ENCODE measurements around the gene UPK2.

UPK2 gene

DNA sequence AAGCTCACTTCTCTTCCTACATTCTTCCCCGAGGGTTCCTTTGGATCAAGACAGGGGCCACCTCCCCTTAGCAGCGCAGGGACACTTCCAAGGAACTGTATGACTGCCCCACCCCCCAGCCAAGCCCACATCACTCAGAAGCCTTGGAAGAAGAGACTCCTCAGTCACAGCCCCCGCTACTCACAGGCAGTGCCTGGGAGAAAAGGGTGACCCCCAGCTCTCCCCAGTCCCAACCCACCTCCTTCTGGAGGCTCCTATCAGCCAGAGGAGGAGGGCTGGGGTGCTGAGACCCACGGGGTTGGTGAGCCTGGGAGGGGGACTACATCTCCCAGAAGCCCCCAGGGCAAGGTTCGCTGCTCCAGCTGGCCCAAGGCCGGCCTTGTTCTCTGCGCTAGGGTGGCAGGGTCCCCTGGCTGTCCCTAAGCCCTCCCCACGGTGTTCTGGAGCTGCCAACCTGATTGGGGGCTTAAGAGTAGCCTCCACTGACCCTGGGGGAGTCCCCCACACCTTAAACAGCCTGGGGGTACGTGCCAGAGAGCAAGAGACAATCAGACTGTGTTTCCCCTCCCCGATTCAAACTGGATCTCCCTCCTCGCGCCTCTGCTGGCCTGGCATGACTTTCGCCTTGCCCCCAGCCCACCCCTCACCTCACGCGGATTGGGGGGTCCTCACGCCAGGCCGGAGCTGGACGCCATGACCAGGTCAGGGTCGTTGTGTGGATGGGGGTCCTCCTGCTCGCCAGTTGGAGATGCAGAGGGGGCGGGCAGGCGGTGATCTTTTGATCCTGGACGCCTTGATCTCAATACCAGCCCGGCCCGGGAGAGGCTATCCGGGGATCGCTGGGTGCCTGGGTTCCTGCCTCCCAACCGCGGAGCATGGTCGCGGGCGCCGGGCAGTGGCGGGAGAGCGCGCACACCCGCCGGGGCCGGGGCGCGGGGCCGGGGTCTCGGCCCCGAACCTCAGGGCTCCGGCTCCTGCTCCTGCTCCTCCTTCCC, 31.2 kb upstream of the UPK2 start:
- peaks cover 74% of the 10 kb centered on the region for H3K4me1 Mint-ChIP-seq
- no peak for ATAC-seq

DNA sequence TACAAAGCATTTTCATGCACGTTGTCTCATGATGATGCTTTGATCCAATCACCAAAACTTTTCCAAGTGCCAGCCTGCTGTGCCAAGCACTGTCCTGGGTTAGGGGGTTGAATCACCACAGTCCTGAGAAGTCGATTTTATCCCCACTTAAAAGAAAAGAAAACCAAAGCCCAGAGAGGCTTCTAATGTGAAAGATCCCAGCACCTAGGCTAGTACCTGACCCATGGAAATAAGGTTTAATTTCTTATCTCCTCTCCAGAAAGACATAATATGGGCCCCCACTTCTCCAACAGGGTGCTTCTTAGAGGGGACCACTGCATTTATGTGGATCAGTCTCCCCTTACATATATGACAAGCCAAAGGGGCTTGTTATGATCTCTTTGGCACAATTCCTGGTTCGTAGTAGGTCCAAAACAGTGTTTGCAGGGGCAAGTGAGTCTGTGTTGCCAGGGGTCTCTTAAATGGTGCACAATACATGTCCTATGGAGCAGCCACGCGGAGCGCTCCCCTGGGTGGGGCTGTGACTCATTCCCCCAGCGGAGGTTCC, 28.5 kb upstream of the UPK2 start:
- Mint-ChIP-seq H3K4me3 (peak overlapping the region; percentile 94 to 95), H3K9me3 (no peaks in the 10 kb centered on the region), H3K27me3 (no peaks in the 10 kb centered on the region), H3K4me1 (peaks cover 61% of the 10 kb centered on the region), H3K27ac (peak overlapping the region in 1 of 2 donors; percentile 97)
- ATAC-seq (no peak), DNase-seq (no peak)

More for the DNA sequence above, 31.2 kb upstream of the UPK2 start:
- peak; percentile 63 to 66 for DNase-seq
- no peaks in the 10 kb centered on the region for H3K9me3 Mint-ChIP-seq
- H3K27me3 Mint-ChIP-seq = no peaks in the 10 kb centered on the region
- peak overlapping the region; percentile 84 to 89 for H3K4me3 Mint-ChIP-seq
- H3K27ac Mint-ChIP-seq = peak overlapping the region; percentile 82 to 93

DNA sequence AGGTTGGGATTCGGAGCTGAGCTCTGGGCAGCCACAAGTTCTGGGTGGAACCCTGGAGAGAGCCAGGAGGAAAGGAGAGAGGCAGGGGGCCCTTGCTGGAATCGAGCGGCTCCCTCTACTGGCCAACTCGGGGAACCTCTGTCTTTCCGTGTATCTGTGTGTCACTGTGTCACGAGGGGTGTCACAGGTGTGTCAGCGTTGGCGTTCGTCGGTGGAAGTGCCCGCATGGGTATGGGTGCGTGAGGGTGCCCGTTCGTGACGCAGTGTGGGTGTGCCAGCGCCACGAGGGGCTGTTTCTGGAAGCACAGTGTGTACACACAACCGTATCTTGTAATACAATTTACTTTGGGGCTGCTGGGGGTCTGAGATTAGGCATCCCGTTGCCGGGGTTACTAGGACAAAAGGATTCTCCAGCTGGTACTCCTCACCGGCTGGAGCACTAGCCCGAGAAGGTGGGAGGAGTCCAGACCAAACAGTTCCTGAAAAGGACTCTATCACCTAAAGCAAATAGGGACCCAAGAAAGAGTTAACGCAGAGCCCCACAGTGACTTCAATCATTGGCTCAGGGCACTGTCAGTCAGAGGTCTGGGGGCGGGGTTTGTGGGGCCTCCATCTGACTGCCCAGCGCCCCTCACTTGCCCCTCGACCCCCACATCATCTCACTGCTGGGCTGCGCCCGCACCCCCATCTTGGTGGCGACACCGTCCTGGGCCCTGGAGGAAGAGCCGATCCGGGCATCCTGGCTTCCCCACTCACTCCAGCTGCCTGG, 27.8 kb upstream of the UPK2 start:
- Mint-ChIP-seq H3K4me1 (peaks cover 54% of the 10 kb centered on the region), H3K27me3 (no peaks in the 10 kb centered on the region), H3K27ac (peak overlapping the region; percentile 97 to 98), H3K4me3 (peak overlapping the region; percentile 94 to 95), H3K9me3 (no peaks in the 10 kb centered on the region)
- ATAC-seq (peak; percentile 67), DNase-seq (peak; percentile 93 to 97)

DNA sequence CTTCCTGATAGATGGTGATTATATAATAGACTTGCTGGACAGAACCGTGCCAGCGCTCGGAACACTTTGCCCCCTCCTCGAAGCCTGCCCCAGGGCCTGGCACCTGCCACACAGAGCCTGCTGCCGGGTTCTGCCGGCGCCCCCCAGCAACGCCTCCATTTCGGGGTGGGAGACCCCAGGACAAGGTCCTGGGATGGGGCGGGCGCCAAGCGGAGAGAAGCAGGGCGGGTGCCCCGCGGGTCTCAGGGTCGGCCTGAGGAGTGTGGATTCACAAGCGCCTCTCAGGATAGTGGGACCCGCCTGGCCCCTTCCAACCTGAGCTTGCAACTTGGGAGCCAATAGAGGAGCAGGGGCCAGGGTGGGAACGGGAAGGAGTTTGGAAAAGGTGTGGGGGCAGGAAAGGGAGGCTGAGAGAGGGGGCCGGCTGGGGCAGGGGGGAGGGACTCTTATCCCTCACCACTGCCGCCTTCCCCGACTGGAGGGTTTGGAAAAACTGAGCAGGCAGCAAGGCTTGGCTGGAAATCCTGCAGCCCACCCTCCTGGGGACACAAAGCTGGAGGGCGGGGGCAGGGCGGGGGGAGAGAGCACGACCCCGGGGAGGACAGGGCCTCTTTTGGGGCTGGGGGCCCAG, 27.1 kb upstream of the UPK2 start:
- no peaks in the 10 kb centered on the region for H3K9me3 Mint-ChIP-seq
- H3K4me1 Mint-ChIP-seq = peaks cover 47% of the 10 kb centered on the region
- peak overlapping the region; percentile 94 to 95 for H3K4me3 Mint-ChIP-seq
- no peaks in the 10 kb centered on the region for H3K27me3 Mint-ChIP-seq
- peak overlapping the region; percentile 97 to 98 for H3K27ac Mint-ChIP-seq
- ATAC-seq (peak; percentile 5), DNase-seq (no peak)

DNA sequence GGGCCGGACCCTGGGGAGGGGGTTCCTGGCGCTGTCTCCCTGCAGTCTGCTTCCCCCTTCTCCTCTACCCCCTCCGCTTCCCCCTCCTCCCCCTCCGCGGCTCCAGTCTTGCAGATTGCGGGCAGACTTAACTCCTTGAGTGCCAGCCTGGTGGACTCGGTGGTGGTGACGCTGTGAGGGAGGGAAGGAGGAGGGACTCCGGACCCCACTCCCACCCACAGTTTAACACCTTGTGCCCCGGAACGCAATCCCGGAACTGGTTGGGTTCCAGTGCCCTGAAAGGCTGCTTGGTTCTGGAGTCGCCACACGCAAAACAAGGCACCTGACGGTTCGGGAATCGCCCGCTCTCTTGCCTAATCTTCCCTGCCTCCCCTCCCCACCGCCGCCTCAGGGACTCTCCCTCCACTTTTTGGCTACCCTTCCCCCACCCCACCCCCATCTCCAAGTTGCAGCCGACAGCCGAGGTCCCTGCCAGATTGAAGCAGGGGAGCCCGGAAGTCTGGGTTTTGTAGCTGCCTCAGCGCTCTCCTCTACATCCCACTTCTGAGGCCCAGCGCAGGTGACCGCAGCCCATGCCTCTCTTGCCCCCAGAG, 26.5 kb upstream of the UPK2 start:
- H3K27ac Mint-ChIP-seq = peak overlapping the region; percentile 98 to 99
- no peaks in the 10 kb centered on the region for H3K27me3 Mint-ChIP-seq
- H3K4me3 Mint-ChIP-seq = peak overlapping the region; percentile 94 to 95
- peaks cover 41% of the 10 kb centered on the region for H3K4me1 Mint-ChIP-seq
- H3K9me3 Mint-ChIP-seq = no peaks in the 10 kb centered on the region
- DNase-seq (peak; percentile 81 to 85), ATAC-seq (peak; percentile 52)

DNA sequence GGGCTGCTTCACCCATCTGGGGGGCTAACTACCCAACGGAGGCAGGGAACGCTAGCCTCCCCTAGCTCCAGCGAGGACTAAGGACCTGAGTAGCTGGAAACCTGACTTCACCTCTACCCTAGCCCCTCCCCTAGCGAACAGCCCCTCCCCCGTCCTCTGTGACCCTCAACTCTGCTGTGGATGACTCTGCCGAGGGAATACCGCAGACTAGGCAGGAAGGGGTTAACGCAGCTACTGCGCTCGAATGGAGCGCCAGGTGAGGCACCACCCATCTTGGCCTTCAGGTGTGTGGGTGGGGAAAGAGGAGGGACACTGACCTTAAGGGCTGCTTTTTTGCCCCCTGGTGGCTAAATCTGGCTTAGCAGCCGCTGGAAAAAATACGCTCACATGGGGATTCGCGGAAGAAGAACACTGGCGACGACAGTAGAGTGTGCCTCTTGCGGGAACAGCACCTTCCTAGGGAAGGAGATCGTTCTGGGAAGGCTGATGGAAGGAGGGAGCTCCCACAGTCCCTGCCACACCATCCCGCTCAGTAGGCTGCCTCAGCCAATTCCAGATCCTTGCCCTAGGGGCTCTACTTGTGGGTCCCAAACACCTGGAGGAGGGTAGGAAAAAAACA, 25.9 kb upstream of the UPK2 start:
- Mint-ChIP-seq H3K9me3 (no peaks in the 10 kb centered on the region), H3K4me3 (peak overlapping the region; percentile 94 to 95), H3K27me3 (no peaks in the 10 kb centered on the region), H3K27ac (peak overlapping the region; percentile 98 to 99), H3K4me1 (peaks cover 40% of the 10 kb centered on the region)
- DNase-seq (peak; percentile 93 to 94), ATAC-seq (peak; percentile 51)

DNA sequence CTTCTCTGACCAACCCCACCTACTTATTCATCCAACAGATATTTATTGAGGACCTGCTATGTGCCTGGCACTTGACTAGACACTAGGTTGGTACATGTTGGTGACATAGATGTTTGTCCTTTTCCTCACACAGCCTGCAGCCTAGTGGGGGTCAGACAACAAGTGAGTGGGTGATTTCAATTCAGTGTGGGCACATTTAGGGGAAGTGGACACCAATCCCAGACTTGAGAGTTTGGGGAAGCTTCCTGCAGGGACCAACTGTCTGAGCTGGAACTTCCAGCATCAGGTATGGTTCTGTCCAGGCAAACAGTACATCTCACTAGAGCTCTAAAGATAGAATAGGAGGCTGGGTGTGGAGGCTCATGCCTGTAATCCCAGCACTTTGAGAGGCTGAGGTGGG, 24.5 kb upstream of the UPK2 start:
- Mint-ChIP-seq H3K27me3 (no peaks in the 10 kb centered on the region), H3K27ac (no peak overlapping the region), H3K4me3 (no peak overlapping the region), H3K9me3 (no peaks in the 10 kb centered on the region), H3K4me1 (peaks cover 34% of the 10 kb centered on the region)
- DNase-seq (no peak), ATAC-seq (no peak)

DNA sequence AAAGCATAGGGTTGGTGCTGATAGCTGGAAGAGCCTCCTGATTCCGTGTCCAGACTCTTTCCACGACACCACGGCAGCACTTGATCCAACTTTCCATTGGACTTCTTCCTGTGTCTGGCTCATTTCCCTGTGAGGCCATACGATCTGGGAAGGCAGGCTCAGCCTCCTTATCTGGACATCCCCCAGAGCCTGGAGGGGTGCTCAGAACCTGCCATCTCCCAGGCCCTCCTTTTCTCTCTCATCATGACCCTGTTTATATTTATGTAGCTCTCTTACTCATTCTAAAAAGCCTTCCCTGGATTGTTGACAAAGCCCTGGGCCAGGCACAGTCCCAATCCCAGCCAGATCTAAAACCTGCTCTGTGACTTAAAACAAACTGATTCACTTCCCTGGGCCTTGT, 22.6 kb upstream of the UPK2 start:
- ATAC-seq = no peak
- no peak for DNase-seq
- Mint-ChIP-seq H3K4me1 (peaks cover 18% of the 10 kb centered on the region), H3K4me3 (no peak overlapping the region), H3K27ac (peak overlapping the region in 1 of 2 donors; percentile 22), H3K9me3 (no peaks in the 10 kb centered on the region), H3K27me3 (no peaks in the 10 kb centered on the region)

DNA sequence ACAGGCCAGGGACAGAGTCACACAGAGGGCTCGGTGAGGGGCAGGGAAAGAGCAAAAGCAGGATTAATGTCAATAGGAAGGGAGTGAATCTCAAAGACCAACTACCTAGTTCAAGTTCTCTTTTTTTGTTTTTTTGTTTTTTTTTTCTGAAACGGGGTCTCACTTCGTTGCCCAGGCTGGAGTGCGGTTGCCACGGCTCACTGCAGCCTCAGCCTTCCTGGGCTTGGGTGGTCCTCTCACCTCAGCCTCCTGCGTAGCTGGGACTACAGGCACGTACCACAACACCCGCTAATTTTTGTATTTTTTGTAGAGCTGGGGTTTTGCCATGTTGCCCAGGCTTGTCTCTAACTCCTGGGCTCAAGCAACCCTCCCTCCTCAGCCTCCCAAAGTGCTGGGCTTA, 20.7 kb upstream of the UPK2 start:
- H3K27me3 Mint-ChIP-seq = no peaks in the 10 kb centered on the region
- no peak overlapping the region for H3K4me3 Mint-ChIP-seq
- ATAC-seq = no peak
- H3K4me1 Mint-ChIP-seq = peaks cover 31% of the 10 kb centered on the region
- no peak overlapping the region for H3K27ac Mint-ChIP-seq
- no peak for DNase-seq
- H3K9me3 Mint-ChIP-seq = no peaks in the 10 kb centered on the region

DNA sequence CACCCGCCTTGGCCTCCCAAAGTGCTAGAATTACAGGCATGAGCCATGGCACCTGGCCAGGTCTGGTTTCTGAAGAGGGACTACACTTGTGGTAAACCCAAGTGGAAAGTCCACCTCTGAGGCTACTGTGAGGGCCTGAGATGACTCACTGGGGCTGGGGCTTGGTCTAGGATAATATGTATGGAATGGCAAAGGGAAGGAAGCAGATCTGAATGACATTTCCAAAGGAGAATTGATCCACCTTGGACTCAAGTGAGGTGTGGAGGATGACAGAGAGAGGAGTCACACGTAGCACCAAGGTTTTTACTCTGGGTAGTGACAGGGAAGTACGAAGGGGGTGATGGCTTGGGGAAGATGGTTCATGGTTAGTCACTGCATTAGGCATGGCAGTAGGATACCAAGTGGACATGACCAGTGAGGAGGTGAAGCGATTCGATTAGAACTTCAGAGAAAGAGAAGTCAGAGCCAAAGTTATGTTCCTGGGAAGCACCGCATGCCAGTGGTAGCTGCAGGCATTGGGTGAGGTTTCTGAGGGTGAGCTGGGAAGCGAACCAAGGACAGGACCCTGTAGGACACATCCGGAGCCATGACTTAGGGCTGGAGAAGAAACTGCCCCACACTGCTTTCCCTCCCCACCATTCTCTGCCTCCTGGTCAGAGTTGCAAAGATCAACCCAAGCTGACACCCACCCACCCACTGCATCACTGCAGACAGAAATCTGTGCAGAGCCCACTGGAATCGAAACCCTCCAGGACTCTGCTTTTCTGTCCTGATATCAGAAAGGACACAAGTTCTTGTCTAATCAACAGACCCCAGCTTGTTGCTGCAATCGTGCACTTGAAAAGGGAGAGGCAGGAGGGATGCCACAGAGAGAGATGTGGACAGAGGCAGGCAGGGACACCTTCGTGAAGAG, 17.4 kb upstream of the UPK2 start:
- Mint-ChIP-seq H3K9me3 (no peaks in the 10 kb centered on the region), H3K27me3 (no peaks in the 10 kb centered on the region), H3K27ac (peak overlapping the region in 1 of 2 donors; percentile 12), H3K4me1 (peaks cover 43% of the 10 kb centered on the region), H3K4me3 (peak overlapping the region; percentile 14 to 19)
- ATAC-seq (no peak), DNase-seq (no peak)

DNA sequence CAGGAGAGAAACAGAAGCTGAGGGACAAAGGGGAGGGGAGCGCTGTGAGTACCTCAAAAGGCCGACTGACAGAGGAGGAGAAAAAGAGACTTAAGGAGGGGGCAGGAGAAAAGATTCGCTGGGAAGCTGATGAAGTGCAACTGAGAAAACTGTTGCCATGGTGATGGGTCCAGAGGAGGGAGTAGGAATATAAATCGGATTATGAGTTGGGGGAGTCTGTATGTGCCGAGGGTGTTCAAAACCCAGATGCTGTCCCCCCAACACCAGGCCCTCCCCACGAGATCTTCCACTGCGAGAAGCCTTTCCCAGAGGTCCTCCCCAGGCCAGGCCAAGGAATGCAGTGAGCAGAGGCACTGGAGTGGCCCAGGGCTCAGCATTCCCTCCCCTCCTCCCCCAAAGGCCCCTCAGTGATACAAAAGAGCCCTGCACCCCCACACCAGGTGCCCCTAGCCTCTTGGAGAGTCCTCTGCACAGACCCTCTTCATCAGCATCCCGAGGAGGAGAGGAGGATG, 16.6 kb upstream of the UPK2 start:
- Mint-ChIP-seq H3K27ac (peak overlapping the region in 1 of 2 donors; percentile 27), H3K4me1 (peaks cover 43% of the 10 kb centered on the region), H3K9me3 (no peaks in the 10 kb centered on the region), H3K4me3 (peak overlapping the region; percentile 14 to 19), H3K27me3 (no peaks in the 10 kb centered on the region)
- ATAC-seq (no peak), DNase-seq (no peak)

DNA sequence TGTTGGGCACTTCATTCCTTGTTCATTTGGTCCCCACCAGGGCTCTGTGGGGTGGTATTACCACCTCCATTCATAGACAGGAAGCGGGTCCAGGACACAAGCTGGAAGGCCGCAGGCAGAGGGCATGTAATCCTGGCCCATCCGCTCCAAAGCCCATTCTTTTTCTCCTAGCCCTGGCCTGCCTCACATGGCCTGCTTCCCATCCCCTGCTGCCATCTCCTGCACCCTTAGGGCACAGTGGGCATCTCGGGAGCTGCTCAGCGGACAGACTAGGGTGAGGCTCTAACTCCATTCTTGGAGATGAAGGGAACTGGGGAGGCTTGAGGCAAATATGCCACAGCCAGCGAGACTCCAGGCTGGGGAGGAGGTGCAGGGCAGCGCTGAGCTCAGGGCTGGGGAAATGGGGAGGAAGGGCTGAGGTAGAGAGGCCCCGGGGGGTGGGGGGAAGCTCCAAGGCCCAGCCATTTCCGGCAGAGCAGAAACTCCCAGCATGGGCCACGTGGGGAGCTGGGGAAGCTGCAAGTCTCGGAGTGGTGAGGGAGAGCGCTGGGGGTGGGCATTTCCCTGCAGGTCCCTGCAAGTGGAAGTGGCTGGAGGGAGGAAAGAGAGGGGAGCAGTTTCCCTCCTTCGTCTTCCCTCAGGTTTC, 16.0 kb upstream of the UPK2 start:
- ATAC-seq (peak; percentile 97), DNase-seq (peak in 1 of 2 donors; percentile 71)
- Mint-ChIP-seq H3K27me3 (no peaks in the 10 kb centered on the region), H3K9me3 (no peaks in the 10 kb centered on the region), H3K4me3 (peak overlapping the region; percentile 66 to 76), H3K27ac (peak overlapping the region; percentile 79 to 84), H3K4me1 (peaks cover 43% of the 10 kb centered on the region)

DNA sequence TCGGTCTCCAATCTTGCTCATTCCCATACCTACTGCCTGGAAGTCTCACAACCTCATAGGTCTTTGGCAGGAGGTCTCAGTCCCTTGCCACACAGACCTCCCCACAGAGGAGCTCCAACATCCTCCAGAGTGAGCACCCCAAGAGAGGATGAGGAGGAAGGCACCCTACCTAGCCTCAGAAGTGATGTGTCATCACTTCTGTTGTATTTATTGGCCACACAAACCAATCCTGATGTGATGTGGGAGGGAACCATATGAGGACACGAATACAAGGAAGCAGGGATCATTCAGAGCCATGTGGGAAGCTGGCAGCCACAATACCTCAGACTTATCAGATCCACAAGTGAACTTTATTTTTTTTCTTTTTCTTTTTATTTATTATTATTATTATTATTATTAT, 9.0 kb upstream of the UPK2 start:
- no peak overlapping the region for H3K4me3 Mint-ChIP-seq
- ATAC-seq = no peak
- no peaks in the 10 kb centered on the region for H3K27me3 Mint-ChIP-seq
- DNase-seq = no peak
- H3K4me1 Mint-ChIP-seq = peaks cover 7% of the 10 kb centered on the region
- no peaks in the 10 kb centered on the region for H3K9me3 Mint-ChIP-seq
- no peak overlapping the region for H3K27ac Mint-ChIP-seq

Measured in stimulated activated naive CD8-positive, alpha-beta T cell treated with anti-CD3 and anti-CD28 coated beads, Interleukin-15, amount 100 ng/mL, for 72 hours (primary cell).